HS-27A (cell line): ENCODE measurements around the gene RAPGEF2.
"Not testable (repeated sequence)": the region's sequence is repeated elsewhere in the genome, so short reads cannot be mapped to it uniquely, and the experiment has no call there.

Source experiments
- DNase-seq: peaks from one replicate; pipeline ENCODE4 v3.0.0-alpha.2; 2012; ENCODE audit warnings: low read depth, missing footprints

RAPGEF2 gene, protein sequence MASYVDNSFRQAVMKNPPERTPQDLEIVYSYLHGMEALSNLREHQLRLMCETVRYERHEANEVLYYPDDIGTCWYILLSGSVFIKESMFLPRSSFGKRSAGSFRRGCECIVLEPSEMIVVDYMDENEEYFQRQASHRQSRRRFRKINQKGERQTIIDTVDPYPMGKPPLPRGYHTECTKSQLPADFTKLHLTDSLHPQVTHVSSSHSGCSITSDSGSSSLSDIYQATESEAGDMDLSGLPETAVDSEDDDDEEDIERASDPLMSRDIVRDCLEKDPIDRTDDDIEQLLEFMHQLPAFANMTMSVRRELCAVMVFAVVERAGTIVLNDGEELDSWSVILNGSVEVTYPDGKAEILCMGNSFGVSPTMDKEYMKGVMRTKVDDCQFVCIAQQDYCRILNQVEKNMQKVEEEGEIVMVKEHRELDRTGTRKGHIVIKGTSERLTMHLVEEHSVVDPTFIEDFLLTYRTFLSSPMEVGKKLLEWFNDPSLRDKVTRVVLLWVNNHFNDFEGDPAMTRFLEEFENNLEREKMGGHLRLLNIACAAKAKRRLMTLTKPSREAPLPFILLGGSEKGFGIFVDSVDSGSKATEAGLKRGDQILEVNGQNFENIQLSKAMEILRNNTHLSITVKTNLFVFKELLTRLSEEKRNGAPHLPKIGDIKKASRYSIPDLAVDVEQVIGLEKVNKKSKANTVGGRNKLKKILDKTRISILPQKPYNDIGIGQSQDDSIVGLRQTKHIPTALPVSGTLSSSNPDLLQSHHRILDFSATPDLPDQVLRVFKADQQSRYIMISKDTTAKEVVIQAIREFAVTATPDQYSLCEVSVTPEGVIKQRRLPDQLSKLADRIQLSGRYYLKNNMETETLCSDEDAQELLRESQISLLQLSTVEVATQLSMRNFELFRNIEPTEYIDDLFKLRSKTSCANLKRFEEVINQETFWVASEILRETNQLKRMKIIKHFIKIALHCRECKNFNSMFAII (N-terminal part only)

DNA sequence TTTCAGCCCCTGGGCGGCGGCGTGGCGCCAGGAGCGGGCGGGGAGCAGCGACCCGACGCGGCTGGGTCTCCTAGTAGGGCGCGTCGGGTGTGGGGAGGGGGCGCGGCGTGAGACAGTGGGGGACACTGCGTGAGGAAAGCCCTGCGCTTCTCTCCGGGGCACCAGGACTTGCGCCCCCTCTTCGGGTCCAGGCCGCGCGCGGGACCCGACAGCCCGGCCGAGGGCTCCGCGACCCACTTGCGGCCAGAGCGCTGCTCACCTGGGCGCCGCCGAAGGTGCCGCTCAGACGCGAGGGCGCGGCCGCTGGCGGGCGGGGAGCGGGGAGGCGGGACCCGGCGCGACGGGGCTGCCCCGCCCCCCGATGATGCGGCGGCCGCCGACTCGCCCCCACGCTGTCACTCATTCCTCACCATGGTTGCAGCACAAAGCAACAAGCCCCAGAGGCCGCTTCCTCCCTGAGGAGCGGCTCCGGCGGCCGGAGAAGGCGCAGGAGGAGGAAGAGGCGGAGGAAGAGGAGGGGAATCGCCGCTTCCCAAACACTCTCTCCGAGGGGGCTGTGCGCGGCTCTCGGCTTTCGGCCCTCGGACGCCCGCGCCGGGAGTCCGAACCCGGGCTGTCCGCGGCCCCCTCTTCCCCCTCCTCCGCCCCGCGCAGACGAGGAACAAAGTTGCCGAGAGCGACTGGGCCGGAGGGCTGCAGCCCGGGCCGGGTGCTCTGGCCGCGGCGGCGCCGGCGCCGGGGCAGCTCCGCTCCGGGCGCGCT lies at the start of gene RAPGEF2:
Gene RAPGEF2 (plus strand): TSS at position 458 of the 762 bp plus-strand sequence. CDS start 1,084 bp downstream, outside the sequence.
- DNase-seq, result peak; percentile 71

DNA sequence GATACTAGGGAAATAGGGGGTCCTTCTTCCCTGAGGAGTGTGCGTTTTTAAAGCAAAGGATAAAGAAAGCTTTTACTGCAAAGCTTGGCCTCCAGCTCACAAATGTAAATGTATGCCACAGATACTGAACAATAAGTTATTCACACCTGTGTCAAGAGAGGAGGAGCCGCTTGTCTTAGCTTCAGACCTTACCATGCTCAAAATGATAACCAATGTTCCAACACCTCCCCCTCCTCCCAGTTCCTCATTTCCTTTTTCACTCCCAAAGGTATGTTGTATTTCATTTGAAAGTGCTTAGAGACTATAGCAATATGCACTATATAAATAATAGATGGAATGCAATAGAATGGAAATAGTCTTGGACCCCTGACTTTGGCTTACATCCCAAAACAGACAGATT lies 47.0 kb upstream of the RAPGEF2 start:
- DNase-seq, result no peak

DNA sequence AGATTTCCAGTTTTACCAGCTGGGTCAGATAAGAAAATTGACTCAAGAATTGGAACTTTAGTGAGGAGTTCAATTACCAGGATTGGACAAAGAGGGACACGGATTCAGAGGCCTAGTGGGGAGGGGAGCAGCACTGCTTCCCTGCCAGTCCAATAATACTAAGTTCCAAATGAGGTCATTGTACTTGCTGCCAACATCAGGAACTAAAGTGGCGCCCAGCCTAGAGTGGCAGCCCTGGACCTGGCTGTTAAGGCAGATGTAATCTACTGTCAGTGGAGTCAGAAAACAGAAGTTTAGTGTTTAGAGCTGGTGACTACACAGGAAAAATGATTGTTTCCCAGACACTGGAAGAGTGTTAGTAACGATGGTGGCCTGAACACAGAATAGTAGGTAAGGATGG lies 42.7 kb upstream of the RAPGEF2 start:
- no peak for DNase-seq

DNA sequence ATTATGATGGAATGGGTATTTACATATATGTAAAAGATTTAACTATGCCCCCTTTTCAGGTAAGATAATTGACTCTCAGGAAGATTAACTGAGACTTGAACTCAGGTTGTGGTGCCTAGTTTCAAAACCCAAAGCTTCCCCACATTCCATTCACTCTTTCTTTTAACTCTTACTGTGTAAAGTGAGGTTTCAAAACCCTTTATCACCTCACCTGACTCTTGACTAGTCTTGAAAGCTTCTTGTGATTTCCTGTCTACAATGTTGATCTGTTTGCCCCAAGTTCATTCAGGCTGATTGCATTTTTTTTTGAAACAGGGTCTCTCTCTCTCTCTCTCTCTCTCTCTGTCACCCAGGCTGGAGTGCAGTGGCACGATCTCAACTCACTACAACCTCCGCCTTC lies 40.5 kb upstream of the RAPGEF2 start:
- DNase-seq, result no peak

DNA sequence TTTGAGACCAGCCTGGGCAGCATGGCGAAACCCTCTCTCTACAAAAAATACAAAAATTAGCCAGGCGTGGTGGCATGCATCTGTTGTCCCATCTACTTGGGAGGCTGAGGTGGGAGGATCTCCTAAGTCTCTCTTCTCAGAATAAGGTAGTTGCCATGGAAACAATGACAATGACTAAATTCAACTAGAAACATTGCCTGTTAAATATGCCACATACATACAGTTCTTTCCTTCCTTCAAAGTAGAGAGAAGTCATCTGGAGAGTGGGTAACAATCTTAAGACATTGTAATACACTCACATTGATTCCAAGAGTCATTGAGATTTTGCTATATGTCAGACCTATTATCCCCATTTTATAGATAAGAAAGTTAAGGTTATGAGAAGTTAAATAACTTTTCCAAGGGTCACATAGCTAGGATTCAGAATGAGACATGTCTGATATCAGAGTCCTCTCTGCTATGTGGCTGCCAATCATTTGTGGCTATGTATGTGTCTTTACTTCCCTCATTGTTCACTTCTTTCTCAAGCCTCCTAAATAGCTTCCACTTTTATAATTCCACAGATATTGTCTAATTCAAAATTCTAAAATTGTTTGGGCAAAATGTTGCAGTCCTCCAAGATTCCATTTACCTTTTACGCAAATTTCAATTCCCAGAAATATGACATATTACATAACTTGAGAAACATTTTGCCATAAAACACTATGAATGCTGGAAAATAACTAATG lies 37.2 kb upstream of the RAPGEF2 start:
- DNase-seq, result no peak

DNA sequence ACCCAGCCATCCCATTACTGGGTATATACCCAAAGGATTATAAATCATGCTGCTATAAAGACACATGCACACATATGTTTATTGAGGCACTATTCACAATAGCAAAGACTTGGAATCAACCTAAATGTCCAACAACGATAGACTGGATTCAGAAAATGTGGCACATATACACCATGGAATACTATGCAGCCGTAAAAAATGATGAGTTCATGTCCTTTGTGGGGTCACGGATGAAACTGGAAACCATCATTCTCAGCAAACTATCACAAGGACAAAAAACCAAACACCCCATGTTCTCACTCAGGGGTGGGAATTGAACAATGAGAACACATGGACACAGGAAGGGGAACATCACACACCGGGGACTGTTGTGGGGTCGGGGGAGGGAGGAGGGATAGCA lies 34.7 kb upstream of the RAPGEF2 start:
- DNase-seq, result not testable (repeated sequence)

DNA sequence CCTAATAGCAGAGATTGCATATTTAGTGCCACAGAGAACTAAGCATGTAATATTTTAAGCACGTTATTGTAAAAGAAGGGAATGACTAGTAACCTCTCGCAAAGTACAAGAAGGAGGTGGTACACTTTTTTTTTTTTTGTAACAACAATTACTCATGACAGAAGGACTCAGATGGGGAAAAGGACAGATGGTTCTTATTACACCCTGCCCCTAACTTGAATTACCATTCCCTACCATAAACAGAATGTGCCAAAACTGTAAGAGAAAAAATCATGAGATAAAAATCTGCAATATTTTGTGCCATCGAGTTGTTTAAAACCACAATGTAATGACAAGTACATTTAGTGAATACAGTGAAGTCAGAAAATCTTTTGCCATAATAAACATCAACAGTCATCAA lies 33.0 kb upstream of the RAPGEF2 start:
- DNase-seq, result peak; percentile 43

DNA sequence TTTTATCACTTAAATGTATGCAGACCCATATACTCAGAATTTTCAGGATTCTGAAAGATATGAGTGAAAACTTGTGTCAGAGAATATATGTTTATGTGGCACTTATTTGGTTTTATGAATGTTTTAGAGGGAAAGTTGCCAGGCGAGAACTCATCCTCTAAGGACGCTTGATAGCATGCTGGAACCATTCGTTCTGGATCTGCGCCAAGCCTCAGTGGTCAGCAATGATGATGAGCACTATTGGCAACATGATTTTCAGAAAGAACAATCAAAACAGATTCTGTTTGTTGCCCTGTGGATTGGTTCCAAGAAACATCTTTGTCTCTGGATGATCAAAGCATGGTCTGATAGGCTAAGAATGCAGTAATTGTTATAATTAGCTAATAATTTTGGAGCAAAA lies 32.1 kb upstream of the RAPGEF2 start:
- peak; percentile 84 for DNase-seq

DNA sequence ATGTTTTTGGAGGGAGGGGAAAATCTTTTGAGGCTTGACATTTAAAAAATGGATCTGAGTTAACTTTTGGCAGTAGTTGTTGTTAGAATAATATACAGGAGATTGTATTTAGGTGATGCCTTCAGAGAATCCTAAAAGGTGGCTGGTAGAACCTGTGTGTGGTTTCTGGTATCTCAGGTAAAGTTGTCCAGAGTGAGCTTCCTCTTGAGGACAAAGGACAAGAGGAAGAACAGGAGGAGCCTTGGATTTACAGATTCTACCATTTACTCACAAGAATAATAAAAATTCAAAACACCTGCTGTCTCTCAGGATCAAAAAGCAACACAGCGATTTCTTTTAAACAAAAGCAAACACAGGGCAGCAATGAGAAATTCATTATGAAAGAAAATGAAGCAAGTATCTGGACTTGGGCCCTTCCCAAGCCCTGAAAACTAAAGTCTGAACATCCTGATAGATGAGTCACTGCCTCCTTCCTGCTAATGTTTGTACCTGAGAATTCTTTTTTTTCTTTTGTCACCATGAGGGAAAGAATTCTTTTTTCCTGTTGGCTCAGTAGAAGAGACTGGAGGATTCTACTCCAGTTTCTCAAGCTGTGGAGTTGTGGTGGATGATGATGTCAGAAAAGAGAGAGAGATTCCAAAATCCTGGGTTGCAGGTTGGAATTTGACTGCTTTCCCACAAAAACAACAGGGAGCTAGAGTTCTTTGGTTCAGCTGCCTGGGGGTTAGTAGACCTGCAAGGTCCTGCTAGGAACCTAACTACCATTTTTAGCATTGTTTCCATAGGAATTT lies 31.5 kb upstream of the RAPGEF2 start:
- peak; percentile 51 for DNase-seq

DNA sequence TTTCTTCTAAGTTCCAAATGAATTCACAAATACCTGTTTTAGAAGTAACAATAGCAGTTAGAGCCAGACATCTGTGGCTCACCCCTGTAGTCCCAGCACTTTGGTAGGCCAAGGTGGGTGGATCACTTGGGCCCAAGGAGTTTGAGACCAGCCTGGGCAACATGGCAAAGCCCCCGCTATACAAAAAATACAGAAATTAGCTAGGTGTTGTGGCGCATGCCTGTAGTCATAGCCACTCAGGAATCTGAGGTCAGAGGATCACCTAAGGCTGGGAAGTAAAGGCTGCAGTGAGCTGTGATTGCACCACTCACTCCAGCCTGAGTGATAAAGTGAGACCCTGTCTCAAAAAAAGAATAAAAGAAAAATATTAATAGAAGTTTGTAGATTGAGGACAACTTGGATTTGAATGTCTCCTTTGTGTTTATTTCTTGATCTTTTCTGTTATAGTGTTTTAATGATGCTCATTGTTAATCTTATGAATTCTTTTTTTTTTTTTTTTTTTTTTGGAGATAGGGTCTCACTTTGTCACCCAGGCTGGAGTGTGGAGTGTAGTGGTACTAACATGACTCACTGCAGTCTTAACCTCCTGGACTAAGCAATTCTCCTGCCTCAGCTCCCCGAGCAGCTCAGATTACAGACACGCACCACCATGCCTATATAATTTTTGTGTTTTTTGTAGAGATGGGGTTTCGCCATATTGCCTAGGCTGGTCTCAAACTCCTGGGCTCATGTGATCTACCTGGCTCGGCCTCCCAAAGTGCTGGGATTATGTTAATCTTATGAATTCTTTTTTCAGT lies 30.7 kb upstream of the RAPGEF2 start:
- no peak for DNase-seq

DNA sequence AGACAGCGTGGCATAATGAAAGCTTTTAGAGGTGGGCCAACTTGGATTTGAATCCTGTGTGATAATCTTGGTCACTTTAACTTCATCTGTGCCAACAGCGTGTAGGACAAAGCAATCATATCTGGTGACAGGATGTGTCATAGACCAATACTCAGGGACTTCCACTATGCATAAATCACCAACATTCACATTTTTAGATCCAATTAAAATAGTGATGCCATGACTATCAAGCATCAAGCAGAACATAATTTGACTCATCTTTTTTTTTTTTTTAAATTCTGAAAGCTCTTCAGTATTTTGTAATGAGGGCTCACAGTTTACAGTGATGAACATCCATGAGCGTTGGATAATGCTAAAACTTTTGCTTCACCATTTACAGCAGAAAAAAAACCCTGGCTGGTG lies 27.3 kb upstream of the RAPGEF2 start:
- no peak for DNase-seq

DNA sequence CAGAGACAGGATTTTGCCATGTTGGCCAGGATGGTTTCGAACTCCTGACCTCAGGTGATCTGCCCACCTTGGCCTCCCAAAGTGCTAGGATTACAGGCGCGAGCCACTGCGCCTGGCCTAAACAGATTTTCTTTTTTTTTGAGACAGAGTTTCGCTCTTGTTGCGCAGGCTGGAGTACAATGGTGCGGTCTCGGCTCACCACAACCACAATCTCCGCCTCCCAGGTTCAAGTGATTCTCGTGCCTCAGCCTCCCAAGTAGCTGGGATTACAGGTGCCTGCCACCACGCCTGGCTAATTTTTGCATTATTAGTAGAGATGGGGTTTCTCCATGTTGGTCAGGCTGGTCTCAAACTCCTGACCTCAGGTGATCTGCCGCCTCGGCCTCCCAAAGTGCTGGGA lies 25.9 kb upstream of the RAPGEF2 start:
- not testable (repeated sequence) for DNase-seq

DNA sequence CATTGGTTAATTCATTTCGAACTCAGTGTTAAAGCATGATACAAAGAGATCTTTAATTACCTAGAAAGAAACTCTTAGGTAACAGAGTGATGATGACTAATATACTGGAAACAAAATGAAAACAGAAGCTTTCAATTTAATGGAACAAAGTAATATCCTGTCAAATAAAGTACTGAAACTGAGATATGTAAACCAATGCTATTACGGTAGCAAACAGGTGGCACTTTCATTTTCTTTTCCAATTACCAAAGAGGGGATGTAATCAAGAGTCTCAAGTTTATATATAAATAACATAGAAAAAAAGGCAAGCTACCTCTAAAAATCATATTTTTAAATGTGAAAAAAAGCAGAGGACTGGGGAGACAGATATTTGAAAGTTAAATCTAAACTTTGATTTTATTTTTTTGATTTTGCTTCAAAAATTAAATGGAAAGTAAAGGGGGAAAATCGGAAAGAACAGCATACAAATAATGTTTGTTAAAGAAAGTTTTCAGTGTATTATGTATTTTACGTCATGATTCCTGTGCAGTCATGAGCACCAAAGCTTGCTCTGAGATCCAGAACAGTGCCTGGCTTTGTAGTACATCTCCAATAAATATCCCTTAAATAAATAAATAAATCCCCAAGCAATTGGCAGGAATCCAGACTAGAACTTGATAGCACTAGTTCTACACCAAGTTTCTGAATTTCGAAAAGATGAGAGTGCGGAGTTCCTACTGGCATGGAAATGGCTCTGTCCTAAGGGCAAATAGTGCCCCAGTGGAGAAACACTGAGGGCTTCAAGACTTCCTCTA lies 25.0 kb upstream of the RAPGEF2 start:
- no peak for DNase-seq

DNA sequence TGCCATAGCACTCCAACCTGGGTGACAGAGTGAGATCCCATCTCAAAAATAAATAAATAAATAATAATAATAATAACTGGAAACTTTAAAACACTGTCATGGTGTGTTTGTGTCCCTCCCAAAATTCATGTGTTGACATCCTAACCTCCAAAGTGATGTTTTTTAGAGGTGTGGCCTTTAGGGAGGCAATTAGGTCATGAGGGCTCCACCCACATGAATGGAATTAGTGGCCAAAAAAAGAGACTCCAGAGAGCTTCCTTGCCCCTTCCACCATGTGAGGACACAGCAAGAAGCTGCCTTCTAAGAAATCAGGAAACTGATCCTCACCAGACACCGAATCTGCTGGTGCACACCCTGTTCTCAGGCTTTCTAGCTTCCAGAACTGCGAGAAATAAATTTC lies 23.8 kb upstream of the RAPGEF2 start:
- no peak for DNase-seq

DNA sequence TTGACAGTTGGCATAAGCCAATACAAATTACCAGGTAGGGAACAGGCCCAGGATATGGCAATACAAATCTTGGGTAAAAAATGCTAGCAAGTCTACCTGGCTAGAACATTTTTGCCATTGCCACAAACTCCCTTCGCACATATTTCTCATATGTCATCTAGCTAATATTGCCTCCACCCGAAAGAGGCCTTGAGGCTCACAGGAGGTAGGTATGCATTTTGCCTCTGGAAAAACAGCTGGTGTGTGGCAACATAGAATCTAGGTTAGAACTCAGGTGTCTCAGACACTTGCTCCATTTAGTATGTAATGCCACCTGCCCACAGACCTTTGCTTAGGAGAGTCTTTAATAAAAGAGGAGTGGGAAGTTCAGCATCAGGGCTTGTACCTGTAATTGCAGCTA lies 16.3 kb upstream of the RAPGEF2 start:
- no peak for DNase-seq

DNA sequence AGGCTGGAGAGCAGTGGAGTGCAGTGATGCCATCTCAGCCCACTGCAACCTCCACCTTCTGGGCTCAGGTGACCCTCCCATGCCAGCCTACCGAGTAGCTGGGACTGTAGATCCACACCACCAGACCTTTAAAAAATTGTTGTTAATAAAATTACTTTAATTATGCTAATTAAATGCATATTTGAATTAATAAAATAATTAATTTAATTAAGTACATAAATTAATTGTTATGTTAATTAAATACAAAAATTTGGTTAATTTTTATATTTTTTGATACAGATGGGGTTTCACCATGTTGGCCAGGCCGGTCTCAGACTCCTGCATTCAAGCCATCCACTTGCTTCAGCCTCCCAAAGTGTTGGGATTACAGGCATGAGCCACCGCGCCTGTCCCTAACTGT lies 12.6 kb upstream of the RAPGEF2 start:
- no peak for DNase-seq

DNA sequence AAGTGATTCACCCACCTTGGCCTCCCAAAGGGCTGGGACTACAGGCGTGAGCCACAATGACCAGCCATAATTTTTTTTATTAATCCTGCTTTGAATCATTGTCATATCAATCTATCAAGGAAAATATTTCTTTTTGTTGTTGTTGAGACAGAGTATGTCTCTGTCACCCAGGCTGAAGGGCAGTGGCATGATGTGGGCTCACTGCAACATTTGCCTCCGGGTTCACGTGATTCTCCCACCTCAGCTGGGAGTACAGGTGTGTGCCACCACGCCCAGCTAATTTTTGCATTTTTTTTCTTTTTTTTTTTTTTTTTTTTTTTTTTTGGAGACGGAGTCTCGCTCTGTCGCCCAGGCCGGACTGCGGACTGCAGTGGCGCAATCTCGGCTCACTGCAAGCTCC lies 8.7 kb upstream of the RAPGEF2 start:
- not testable (repeated sequence) for DNase-seq

DNA sequence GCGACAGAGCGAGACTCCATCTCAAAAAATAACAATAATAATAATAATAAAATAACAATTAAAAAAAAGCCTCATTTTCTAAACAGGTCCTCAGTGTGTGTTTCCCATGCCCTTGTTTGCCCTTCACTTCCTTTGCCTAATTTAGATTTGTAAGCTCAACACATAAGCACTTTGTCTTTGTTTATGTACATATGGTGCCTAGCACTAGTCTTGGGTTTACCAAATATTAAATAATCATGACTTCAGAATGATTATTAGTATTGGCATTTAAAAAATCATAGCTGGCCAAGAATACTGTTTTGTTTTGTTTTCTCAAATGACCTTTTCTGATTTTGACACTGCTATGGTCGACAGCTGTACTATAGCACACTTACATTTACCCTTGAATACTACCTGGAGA lies 6.4 kb upstream of the RAPGEF2 start:
- no peak for DNase-seq

DNA sequence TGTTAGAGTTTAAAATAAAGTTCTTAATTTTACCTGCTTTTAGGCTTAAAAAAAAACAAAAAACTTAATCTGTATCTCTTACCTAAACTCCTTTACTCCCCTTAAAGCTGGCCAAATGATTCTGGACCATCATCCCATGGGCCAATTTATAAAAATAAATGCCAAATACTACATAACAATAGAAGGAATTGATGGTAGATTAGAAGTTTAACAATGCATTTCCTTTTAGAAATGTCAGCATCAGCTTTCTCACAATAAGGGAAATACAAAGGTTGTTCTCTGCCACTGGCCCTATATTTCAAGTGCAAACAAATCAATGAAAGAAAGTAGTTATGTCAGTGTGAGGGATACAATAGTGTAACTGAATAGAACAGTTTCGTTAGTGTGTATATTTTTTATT lies 5.7 kb upstream of the RAPGEF2 start:
- DNase-seq, result no peak
